WTC11 (cell line): ENCODE measurements around the gene MYO1A. TPM values are rescaled to one million over a fixed set of nuclear protein-coding genes. Genes with fewer than 3 reads are reported as not detected.

Experiments used
- ATAC-seq: fragments of 200-7000 bp; cut with Tn5 transposase; 2 replicates; pipeline ENCODE4 v1.10.0; 2021; ENCODE audit warnings: mild to moderate bottlenecking, moderate library complexity
- CTCF ChIA-PET: fragments of 300-600 bp; sonication (Branson Sonifier 250); formaldehyde crosslinking; loops from one replicate; lab custom pipeline; 2021; ENCODE audit warnings: antibody characterized with exemption; lab: Charles Lee
- POLR2A ChIA-PET: fragments of 350-600 bp; sonication (Branson Sonifier 250); formaldehyde crosslinking; loops from one replicate; lab custom pipeline; 2021; ENCODE audit warnings: antibody characterized with exemption; lab: Charles Lee
- DNase-seq: peaks from one replicate; pipeline ENCODE4 v3.0.0; 2021; ENCODE audit warnings: low spot score
- H3K27ac Mint-ChIP-seq: 2 replicates; pipeline ENCODE4 v1.8.0; 2021; ENCODE audit warnings: mixed read lengths
- H3K27me3 Mint-ChIP-seq: 2 replicates; pipeline ENCODE4 v1.8.0; 2021; ENCODE audit warnings: low read depth, mild to moderate bottlenecking, moderate library complexity, mixed read lengths
- H3K36me3 Mint-ChIP-seq: 2 replicates; pipeline ENCODE4 v1.8.0; 2021; ENCODE audit warnings: mixed read lengths
- H3K4me1 Mint-ChIP-seq: 2 replicates; pipeline ENCODE4 v1.8.0; 2022; ENCODE audit warnings: mixed read lengths
- H3K4me3 Mint-ChIP-seq: 2 replicates; pipeline ENCODE4 v1.8.0; 2021; ENCODE audit warnings: mild to moderate bottlenecking, moderate library complexity, mixed read lengths
- H3K9me3 Mint-ChIP-seq: 2 replicates; pipeline ENCODE4 v1.8.0; 2021; ENCODE audit warnings: mixed read lengths
- ARID4B ChIP-seq: sonication (generic); formaldehyde crosslinking; IDR thresholded peaks from 2 replicates; pipeline ENCODE4 v1.8.0; 2023; ENCODE audit warnings: missing genetic modification reagents, mild to moderate bottlenecking, borderline replicate concordance
- ATF2 ChIP-seq: sonication (generic); formaldehyde crosslinking; IDR thresholded peaks from 2 replicates; pipeline ENCODE4 v1.8.1; 2022; ENCODE audit warnings: low read depth, missing genetic modification reagents, borderline replicate concordance
- E2F4 ChIP-seq: sonication (generic); formaldehyde crosslinking; IDR thresholded peaks from 2 replicates; pipeline ENCODE4 v1.8.1; 2022; ENCODE audit warnings: low read depth, mild to moderate bottlenecking, moderate library complexity, missing genetic modification reagents, borderline replicate concordance
- ETV6 ChIP-seq: sonication (generic); formaldehyde crosslinking; IDR thresholded peaks from 2 replicates; pipeline ENCODE4 v1.8.1; 2022; ENCODE audit warnings: mild to moderate bottlenecking, missing genetic modification reagents
- FOXK1 ChIP-seq: sonication (generic); formaldehyde crosslinking; IDR thresholded peaks from 2 replicates; pipeline ENCODE4 v1.8.0; 2022; ENCODE audit warnings: mild to moderate bottlenecking, moderate library complexity, missing genetic modification reagents
- FOXP4 ChIP-seq: sonication (generic); formaldehyde crosslinking; IDR thresholded peaks from 2 replicates; pipeline ENCODE4 v1.8.0; 2022; ENCODE audit warnings: mild to moderate bottlenecking, missing genetic modification reagents
- GABPB1 ChIP-seq: sonication (generic); formaldehyde crosslinking; IDR thresholded peaks from 2 replicates; pipeline ENCODE4 v1.8.1; 2023; ENCODE audit warnings: mild to moderate bottlenecking, missing genetic modification reagents
- JUN ChIP-seq: sonication (generic); formaldehyde crosslinking; IDR thresholded peaks from 2 replicates; pipeline ENCODE4 v1.8.0; 2023; ENCODE audit warnings: mild to moderate bottlenecking, missing genetic modification reagents
- KAT7 ChIP-seq: sonication (generic); formaldehyde crosslinking; IDR thresholded peaks from 2 replicates; pipeline ENCODE4 v1.8.1; 2023; ENCODE audit warnings: missing genetic modification reagents, mild to moderate bottlenecking, borderline replicate concordance
- MXD4 ChIP-seq: fragments of 250-450 bp; sonication (Bioruptor Pico); IDR thresholded peaks from 2 replicates; pipeline ENCODE4 v1.8.0; 2021; ENCODE audit warnings: mild to moderate bottlenecking, moderate library complexity, borderline replicate concordance
- OVOL2 ChIP-seq: fragments of 250-450 bp; sonication (Bioruptor Pico); IDR thresholded peaks from 2 replicates; pipeline ENCODE4 v1.9.0; 2021; ENCODE audit warnings: mild to moderate bottlenecking, borderline replicate concordance
- PRDM15 ChIP-seq: sonication (generic); formaldehyde crosslinking; IDR thresholded peaks from 2 replicates; pipeline ENCODE4 v1.8.0; 2022; ENCODE audit warnings: missing genetic modification reagents
- RELA ChIP-seq: sonication (generic); formaldehyde crosslinking; IDR thresholded peaks from 2 replicates; pipeline ENCODE4 v1.8.1; 2022; ENCODE audit warnings: missing genetic modification reagents, mild to moderate bottlenecking, borderline replicate concordance
- RORB ChIP-seq: fragments of 250-450 bp; sonication (Bioruptor Pico); IDR thresholded peaks from 2 replicates; pipeline ENCODE4 v1.9.0; 2021; ENCODE audit warnings: mild to moderate bottlenecking
- SMAD4 ChIP-seq: sonication (generic); formaldehyde crosslinking; IDR thresholded peaks from 2 replicates; pipeline ENCODE4 v1.8.0; 2022; ENCODE audit warnings: mild to moderate bottlenecking, missing genetic modification reagents
- SP1 ChIP-seq: sonication (generic); formaldehyde crosslinking; conservative IDR thresholded peaks from 2 replicates; pipeline ENCODE4 v1.8.1; 2022; ENCODE audit warnings: missing genetic modification reagents
- USF1 ChIP-seq: sonication (generic); formaldehyde crosslinking; IDR thresholded peaks from 2 replicates; pipeline ENCODE4 v1.8.0; 2022; ENCODE audit warnings: mild to moderate bottlenecking, missing genetic modification reagents
- ZBTB21 ChIP-seq: sonication (generic); formaldehyde crosslinking; IDR thresholded peaks from 2 replicates; pipeline ENCODE4 v1.8.1; 2023; ENCODE audit warnings: mild to moderate bottlenecking, missing genetic modification reagents, borderline replicate concordance
- ZNF121 ChIP-seq: sonication (generic); formaldehyde crosslinking; IDR thresholded peaks from 2 replicates; pipeline ENCODE4 v1.8.0; 2023; ENCODE audit warnings: missing genetic modification reagents
- total RNA-seq: library from RNA; stranded (reverse); gene quantifications from 3 replicates; pipeline ENCODE4 v1.2.3, GENCODE V29; 2021

MYO1A gene
- total RNA-seq, 1 experiment from 2014 or later = 0.87 TPM

- TF ChIP-seq FOXK1 (CRISPR knock-in tag) (0 out of 2 replicates have a peak, but pooled peaks have one; percentile 21), ETV6 (CRISPR knock-in tag) (0 out of 2 replicates have a peak, but pooled peaks have one; percentile 53), E2F4 (no peak), SMAD4 (CRISPR knock-in tag) (no peak), FOXP4 (0 out of 2 replicates have a peak, but pooled peaks have one; percentile 48), ARID4B (CRISPR knock-in tag) (no peak), ATF2 (no peak), SP1 (CRISPR knock-in tag) (peak; percentile 39; the same call in 1 of the 2 replicates), RELA (CRISPR knock-in tag) (0 out of 2 replicates have a peak, but pooled peaks have one; percentile 38)
Observed at GRCh38 chr12:57005980-57006808, 43.7 kb downstream of the MYO1A start, which contains the start of gene ZBTB39 (continued).

- Mint-ChIP-seq H3K27ac (no peak overlapping the region), H3K27me3 (no peaks in the 10 kb centered on the region), H3K4me1 (peaks cover 29% of the 10 kb centered on the region), H3K9me3 (no peaks in the 10 kb centered on the region), H3K36me3 (peaks cover 32% of the 10 kb centered on the region), H3K4me3 (peak overlapping the region; percentile 93)
- ATAC-seq (no peak), DNase-seq (no peak)
- POLR2A ChIA-PET = interaction anchor here (0.5 kb wide), 1 partner anchor 248 kb away, joined by 5 read pairs; no protein-coding TSS in a partner anchor
- CTCF ChIA-PET = interaction anchor here (1.3 to 2.1 kb wide), 7 partner anchors 8 to 123 kb away, joined by 3 to 10 read pairs (median 6); partner anchors contain the start of gene STAT6
- TF ChIP-seq ZBTB21 (CRISPR knock-in tag) (no peak), MXD4 (CRISPR knock-in tag) (no peak), KAT7 (CRISPR knock-in tag) (no peak), GABPB1 (CRISPR knock-in tag) (no peak), OVOL2 (CRISPR knock-in tag) (no peak), ZNF121 (CRISPR knock-in tag) (no peak), USF1 (no peak), PRDM15 (CRISPR knock-in tag) (no peak), RORB (CRISPR knock-in tag) (no peak), JUN (CRISPR knock-in tag) (no peak)
Observed at GRCh38 chr12:57004651-57005050, 45.3 kb downstream of the MYO1A start.
